GM21576 (cell line): ENCODE measurements around the gene CDHR1.
A peak's percentile ranks its signal among the peaks of the same experiment; 100 is the strongest.

Experiments used
- ATAC-seq: cut with Tn5 transposase; IDR thresholded peaks from one replicate; pipeline ENCODE4 v1.9.1; 2021; ENCODE audit warnings: mild to moderate bottlenecking, moderate library complexity; ENCODE audit not compliant: unreplicated experiment

CDHR1 gene

GRCh38 chr10:84197643-84198042 lies 3.3 kb downstream of the CDHR1 start:
- ATAC-seq = no peak

- ATAC-seq = no peak
These were observed 4.0 kb downstream of the CDHR1 start for GRCh38 chr10:84198206-84198915.

- ATAC-seq = no peak
These were observed 6.4 kb downstream of the CDHR1 start for GRCh38 chr10:84200537-84201243.

GRCh38 chr10:84201244-84201606 lies 6.9 kb downstream of the CDHR1 start:
- no peak for ATAC-seq

GRCh38 chr10:84201682-84202081 lies 7.3 kb downstream of the CDHR1 start:
- no peak for ATAC-seq

GRCh38 chr10:84202349-84202748 lies 8.0 kb downstream of the CDHR1 start:
- ATAC-seq = no peak

GRCh38 chr10:84204122-84204521 lies 9.8 kb downstream of the CDHR1 start:
- ATAC-seq = peak; percentile 50

GRCh38 chr10:84204610-84205009 lies 10.3 kb downstream of the CDHR1 start:
- ATAC-seq = no peak

- peak; percentile 83 for ATAC-seq
These were observed 10.9 kb downstream of the CDHR1 start for GRCh38 chr10:84205049-84205852.

GRCh38 chr10:84205853-84206525 lies 11.7 kb downstream of the CDHR1 start:
- no peak for ATAC-seq

GRCh38 chr10:84208023-84208422 lies 13.7 kb downstream of the CDHR1 start:
- ATAC-seq = no peak

- no peak for ATAC-seq
These were observed 17.2 kb downstream of the CDHR1 start for GRCh38 chr10:84211566-84211965.

GRCh38 chr10:84212014-84212413 lies 17.7 kb downstream of the CDHR1 start:
- ATAC-seq = no peak

- ATAC-seq = no peak
These were observed 18.7 kb downstream of the CDHR1 start for GRCh38 chr10:84213076-84213475.

- ATAC-seq = peak; percentile 26
These were observed 19.8 kb downstream of the CDHR1 start for GRCh38 chr10:84214046-84214572.

- ATAC-seq = peak; percentile 87
These were observed 20.4 kb downstream of the CDHR1 start for GRCh38 chr10:84214612-84215235.

GRCh38 chr10:84216834-84217233 lies 22.5 kb downstream of the CDHR1 start:
- no peak for ATAC-seq

GRCh38 chr10:84217746-84218145 lies 23.4 kb downstream of the CDHR1 start:
- no peak for ATAC-seq

- ATAC-seq = no peak
These were observed 27.6 kb downstream of the CDHR1 start for GRCh38 chr10:84221916-84222315.

- ATAC-seq = no peak
These were observed 30.2 kb downstream of the CDHR1 start for GRCh38 chr10:84224411-84225028.
